Measurements from ENCODE around the gene EBI3.

- no peak for TF ChIP-seq POLR2A (IDR thresholded peaks at IDR 0.05; ENCODE audit: low read length)
- TF ChIP-seq GATA1 (IDR thresholded peaks at IDR 0.05; ENCODE audit: low read depth, low read length): no peak
These were observed 3.4 kb upstream of the EBI3 start for GRCh38 chr19:4225885-4226284.
